ENCODE measurements around the gene SCAF8.

- TF ChIP-seq CTCF (IDR thresholded peaks at IDR 0.05; ENCODE audit: low read length) = no peak
- no peak for TF ChIP-seq EZH2 (optimal IDR thresholded peaks at IDR 0.05; ENCODE audit: low read depth, low read length)
- TF ChIP-seq EZH2phosphoT487 (IDR thresholded peaks at IDR 0.05; ENCODE audit: low read length) = no peak
Measured at GRCh38 chr6:154763650-154764049, 30.4 kb downstream of the SCAF8 start.

Measured in MM.1S (cell line).